Skeletal muscle satellite cell (primary cell): ENCODE results near the gene DPF3.

Source experiments
- H3K27me3 ChIP-seq: 2 replicates; pipeline ENCODE4 v1.7.0; 2013; ENCODE audit warnings: low read length; ENCODE audit not compliant: control insufficient read depth, insufficient read depth
- H3K36me3 ChIP-seq: 2 replicates; pipeline ENCODE4 v1.7.0; 2013; ENCODE audit warnings: mild to moderate bottlenecking, control low read depth, low read length; ENCODE audit not compliant: insufficient read depth
- H3K4me1 ChIP-seq: 2 replicates; pipeline ENCODE4 v1.7.0; 2013; ENCODE audit warnings: low read length; ENCODE audit not compliant: control insufficient read depth, insufficient read depth
- H3K4me2 ChIP-seq: 2 replicates; pipeline ENCODE4 v1.7.0; 2013; ENCODE audit warnings: mild to moderate bottlenecking, low read length
- H3K4me3 ChIP-seq: 2 replicates; pipeline ENCODE4 v1.7.0; 2013; ENCODE audit warnings: low read length
- H3K9ac ChIP-seq: 2 replicates; pipeline ENCODE4 v1.7.0; 2013; ENCODE audit warnings: mild to moderate bottlenecking, low read depth, low read length, moderate library complexity
- H3K9me3 ChIP-seq: replicated peaks from 2 replicates; pipeline ENCODE4 v1.7.0; 2013; ENCODE audit warnings: mild to moderate bottlenecking, control low read depth, low read length

DPF3 gene

DNA sequence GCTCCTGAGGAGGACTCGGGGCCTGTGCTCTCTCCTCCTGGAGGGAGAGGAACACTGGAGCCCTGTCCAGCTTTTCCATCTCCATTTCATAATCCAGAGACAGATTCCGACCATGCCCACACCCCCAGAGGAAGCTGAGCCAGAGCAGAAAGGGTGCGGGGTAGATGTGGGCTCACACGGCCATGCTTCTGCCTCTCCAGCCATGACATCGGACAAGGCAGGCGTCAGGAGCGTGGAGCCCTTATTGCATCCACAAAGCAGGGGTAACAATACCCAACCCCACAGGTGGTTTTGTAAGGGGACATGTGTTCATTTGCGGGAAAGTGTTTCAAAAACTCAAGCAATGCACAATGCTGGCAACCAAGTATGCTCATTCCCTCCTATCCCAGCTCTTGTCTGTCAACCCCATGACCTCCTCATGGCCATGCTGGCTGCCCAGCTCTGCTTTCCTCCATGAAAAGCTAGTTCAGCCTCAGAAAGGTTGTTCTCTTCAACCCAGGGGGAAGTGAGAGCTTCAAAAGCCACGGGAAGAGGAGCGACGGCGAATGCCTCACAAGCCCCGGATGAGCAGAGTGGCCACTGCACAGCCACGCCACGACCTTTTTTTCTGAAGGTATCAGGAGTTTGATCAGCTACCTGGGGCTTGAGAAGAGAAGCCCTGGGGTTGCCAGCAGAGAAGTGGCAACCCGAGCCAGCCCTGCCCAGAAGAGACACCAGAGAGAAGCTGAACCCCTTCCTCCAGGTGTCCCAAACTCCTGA, 161.7 kb downstream of the DPF3 start:
- Histone ChIP-seq H3K9me3 (no peaks in the 10 kb centered on the region), H3K4me3 (no peak overlapping the region), H3K27me3 (no peaks in the 10 kb centered on the region), H3K36me3 (peaks cover 8% of the 10 kb centered on the region), H3K9ac (no peak overlapping the region), H3K4me1 (peaks cover 5% of the 10 kb centered on the region), H3K4me2 (no peak overlapping the region)

DNA sequence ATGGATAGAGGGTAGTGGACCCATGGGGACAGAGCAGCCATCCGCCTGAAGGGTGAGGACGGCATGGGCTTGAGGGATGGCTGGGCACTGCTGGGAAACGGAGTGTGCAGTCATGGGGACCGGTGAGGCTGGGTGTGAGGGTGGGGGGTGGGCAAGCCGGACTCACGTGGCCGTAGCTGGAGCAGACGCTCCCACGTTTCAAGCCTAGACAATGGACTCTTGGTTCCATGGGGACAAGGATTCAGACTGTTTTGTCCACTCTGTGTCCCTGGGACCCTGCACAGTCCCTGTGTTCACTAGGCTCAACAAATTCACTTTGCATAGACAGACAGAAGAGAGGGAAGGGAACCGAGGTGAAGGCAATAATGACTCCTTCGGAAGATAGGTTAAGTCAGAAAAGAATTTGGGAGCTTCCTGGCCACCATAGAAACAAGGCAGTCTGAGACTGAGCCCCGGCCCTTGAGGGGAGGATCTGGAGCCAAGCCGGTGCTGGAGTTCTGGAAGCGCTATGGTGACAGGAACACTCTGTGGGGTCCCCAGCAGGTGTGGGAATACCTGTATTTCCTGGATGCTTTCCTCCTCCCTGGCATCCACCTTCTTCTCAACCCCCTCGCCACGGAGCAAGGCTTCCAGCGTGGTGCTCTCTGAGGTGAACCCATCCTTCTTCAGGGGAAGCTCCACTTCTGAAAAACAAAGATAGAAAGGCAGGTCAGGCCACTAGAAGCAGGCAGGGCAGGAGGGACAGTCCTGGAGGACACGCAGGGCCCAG, 162.5 kb downstream of the DPF3 start:
- Histone ChIP-seq H3K36me3 (peaks cover 9% of the 10 kb centered on the region), H3K27me3 (no peaks in the 10 kb centered on the region), H3K4me2 (no peak overlapping the region), H3K9me3 (no peaks in the 10 kb centered on the region), H3K4me1 (peaks cover 1% of the 10 kb centered on the region), H3K4me3 (no peak overlapping the region), H3K9ac (no peak overlapping the region)

DNA sequence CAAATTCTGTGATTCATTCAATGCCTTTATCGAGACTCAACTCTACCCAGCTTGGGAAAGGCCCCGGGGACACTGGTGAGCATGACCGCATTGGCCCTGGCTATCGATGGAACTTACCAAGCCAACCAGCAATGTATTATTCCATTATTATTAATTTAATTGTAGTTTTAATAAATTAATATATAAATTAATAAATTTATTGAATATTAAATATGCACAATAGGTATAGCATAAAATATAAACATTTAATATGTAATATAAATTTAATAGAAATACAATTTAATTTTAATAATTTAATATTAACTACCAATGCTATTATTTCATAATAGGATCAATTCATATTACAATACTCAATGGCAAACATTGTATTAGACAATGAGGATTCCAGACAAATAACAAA, 163.4 kb downstream of the DPF3 start:
- no peaks in the 10 kb centered on the region for H3K4me1 ChIP-seq

GRCh38 chr14:72726444-72726843, 167.5 kb downstream of the DPF3 start:
- peaks cover 10% of the 10 kb centered on the region for H3K4me1 ChIP-seq
- H3K9ac ChIP-seq: no peak overlapping the region
- H3K4me2 ChIP-seq: no peak overlapping the region
- peaks cover 16% of the 10 kb centered on the region for H3K36me3 ChIP-seq
- H3K4me3 ChIP-seq: no peak overlapping the region
- no peaks in the 10 kb centered on the region for H3K9me3 ChIP-seq
- H3K27me3 ChIP-seq: no peaks in the 10 kb centered on the region

More for the DNA sequence above, 163.4 kb downstream of the DPF3 start:
- peaks cover 12% of the 10 kb centered on the region for H3K36me3 ChIP-seq
- H3K4me3 ChIP-seq: no peak overlapping the region
- no peak overlapping the region for H3K9ac ChIP-seq
- H3K27me3 ChIP-seq: no peaks in the 10 kb centered on the region
- no peak overlapping the region for H3K4me2 ChIP-seq
- H3K9me3 ChIP-seq: no peaks in the 10 kb centered on the region

DNA sequence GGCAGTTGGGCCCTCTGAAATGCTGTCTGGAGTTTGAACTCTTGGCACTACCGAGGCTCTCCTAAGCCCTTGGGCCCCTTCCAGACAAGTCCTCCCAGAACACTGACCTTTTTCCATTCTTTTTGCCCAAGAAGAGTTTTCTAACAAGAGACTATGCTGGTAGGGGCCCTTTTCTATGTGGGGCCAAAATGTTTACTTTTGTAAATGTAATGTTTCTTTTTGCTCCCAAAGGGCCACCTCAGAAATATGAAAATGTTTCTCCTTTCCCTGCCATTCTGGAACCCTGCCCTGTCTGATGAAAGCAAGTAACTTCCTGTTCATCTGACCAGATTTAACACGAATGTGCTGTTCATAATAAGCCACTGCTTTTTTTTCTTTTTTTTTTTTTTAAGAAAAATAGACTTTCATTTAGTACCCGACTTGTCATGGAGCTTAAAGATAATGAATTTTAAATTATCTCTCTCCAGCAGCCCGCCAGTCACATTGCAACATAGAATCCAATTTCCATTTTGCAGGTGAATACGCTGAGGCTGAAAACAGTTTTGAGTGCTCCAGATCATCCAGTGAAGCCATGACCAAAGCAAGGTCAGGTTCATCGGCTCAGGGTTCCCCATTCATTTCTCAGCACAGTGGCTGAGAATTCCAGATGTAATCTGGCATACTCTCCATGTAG, 169.9 kb downstream of the DPF3 start:
- peak overlapping the region; percentile 34 for H3K4me2 ChIP-seq
- no peak overlapping the region for H3K4me3 ChIP-seq

DNA sequence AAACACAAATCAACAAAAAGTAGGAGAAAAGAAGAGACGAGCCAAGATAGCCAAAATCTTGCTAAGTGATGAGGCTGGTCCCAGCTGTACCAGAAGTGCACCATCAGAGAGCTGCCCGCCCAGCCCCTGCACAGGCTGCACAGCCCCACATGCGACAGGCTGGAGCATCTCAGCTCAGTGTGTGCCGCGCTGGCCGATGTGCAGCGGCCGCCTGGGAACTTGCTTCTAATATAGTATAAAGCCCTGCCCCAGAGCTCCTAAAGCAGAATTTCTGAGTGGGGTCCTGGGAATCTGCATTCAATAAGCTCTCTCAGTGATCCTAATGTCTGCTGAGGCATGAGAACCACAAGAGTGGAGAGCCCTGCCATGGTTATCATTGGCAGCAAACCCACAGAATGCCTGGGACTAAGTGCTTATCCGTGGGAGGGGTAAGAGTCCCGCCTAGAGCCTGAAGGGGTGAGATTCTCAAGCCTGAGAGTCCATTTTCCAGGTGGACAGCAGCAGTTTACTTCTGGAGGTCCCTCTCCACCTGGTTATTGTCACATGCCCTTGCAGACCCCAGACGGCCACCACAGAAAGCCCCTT, 171.6 kb downstream of the DPF3 start:
- Histone ChIP-seq H3K27me3 (no peaks in the 10 kb centered on the region), H3K4me2 (no peak overlapping the region), H3K4me1 (peaks cover 10% of the 10 kb centered on the region), H3K36me3 (peaks cover 8% of the 10 kb centered on the region), H3K4me3 (no peak overlapping the region), H3K9ac (no peak overlapping the region), H3K9me3 (no peaks in the 10 kb centered on the region)

More for the DNA sequence above, 169.9 kb downstream of the DPF3 start:
- H3K9me3 ChIP-seq: no peaks in the 10 kb centered on the region
- no peaks in the 10 kb centered on the region for H3K27me3 ChIP-seq
- no peak overlapping the region for H3K9ac ChIP-seq
- peaks cover 10% of the 10 kb centered on the region for H3K4me1 ChIP-seq
- peaks cover 12% of the 10 kb centered on the region for H3K36me3 ChIP-seq

GRCh38 chr14:72721083-72721482, 172.8 kb downstream of the DPF3 start:
- Histone ChIP-seq H3K9ac (no peak overlapping the region), H3K27me3 (no peaks in the 10 kb centered on the region), H3K36me3 (peaks cover 3% of the 10 kb centered on the region), H3K4me3 (no peak overlapping the region), H3K4me2 (no peak overlapping the region), H3K4me1 (peaks cover 18% of the 10 kb centered on the region), H3K9me3 (no peaks in the 10 kb centered on the region)

- peaks cover 12% of the 10 kb centered on the region for H3K4me1 ChIP-seq
- no peaks in the 10 kb centered on the region for H3K9me3 ChIP-seq
- no peak overlapping the region for H3K4me3 ChIP-seq
- no peaks in the 10 kb centered on the region for H3K36me3 ChIP-seq
- H3K27me3 ChIP-seq: no peaks in the 10 kb centered on the region
- no peak overlapping the region for H3K4me2 ChIP-seq
- no peak overlapping the region for H3K9ac ChIP-seq
Observed at GRCh38 chr14:72717220-72717619, 176.7 kb downstream of the DPF3 start.

DNA sequence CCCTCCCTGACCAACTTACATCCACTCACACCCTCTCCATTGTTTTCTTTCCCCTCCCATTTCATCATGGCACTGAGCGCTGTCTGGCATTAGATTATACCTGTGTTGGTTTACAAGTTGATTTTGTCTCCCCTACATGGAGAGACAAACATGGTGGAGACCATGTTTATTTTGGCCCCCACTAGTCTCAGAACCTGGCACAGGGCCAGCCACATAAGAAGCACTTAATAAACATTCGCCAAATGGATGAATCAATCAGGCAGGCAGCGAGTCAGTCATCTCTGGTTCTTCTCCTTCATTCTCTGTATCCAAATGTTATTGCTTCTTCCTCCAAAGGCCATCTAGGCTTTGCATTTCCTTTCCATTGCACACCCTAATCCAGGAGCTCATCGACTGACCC, 177.4 kb downstream of the DPF3 start:
- H3K27me3 ChIP-seq: no peaks in the 10 kb centered on the region
- H3K4me3 ChIP-seq: no peak overlapping the region
- H3K9me3 ChIP-seq: no peaks in the 10 kb centered on the region
- no peak overlapping the region for H3K4me2 ChIP-seq
- no peaks in the 10 kb centered on the region for H3K36me3 ChIP-seq
- peaks cover 12% of the 10 kb centered on the region for H3K4me1 ChIP-seq
- no peak overlapping the region for H3K9ac ChIP-seq

GRCh38 chr14:72715850-72716228, 178.1 kb downstream of the DPF3 start:
- no peaks in the 10 kb centered on the region for H3K27me3 ChIP-seq
- H3K9ac ChIP-seq: no peak overlapping the region
- no peaks in the 10 kb centered on the region for H3K9me3 ChIP-seq
- no peak overlapping the region for H3K4me3 ChIP-seq
- no peak overlapping the region for H3K4me2 ChIP-seq
- H3K4me1 ChIP-seq: peaks cover 12% of the 10 kb centered on the region
- H3K36me3 ChIP-seq: no peaks in the 10 kb centered on the region

GRCh38 chr14:72715215-72715849, 178.6 kb downstream of the DPF3 start:
- Histone ChIP-seq H3K36me3 (no peaks in the 10 kb centered on the region), H3K9ac (no peak overlapping the region), H3K4me3 (no peak overlapping the region), H3K4me2 (no peak overlapping the region), H3K27me3 (no peaks in the 10 kb centered on the region), H3K9me3 (no peaks in the 10 kb centered on the region), H3K4me1 (peaks cover 12% of the 10 kb centered on the region)
